Stomach (tissue), 9 donors: ENCODE results near the gene FARS2. TPM values are rescaled to one million over a fixed set of nuclear protein-coding genes. Genes with fewer than 3 reads are reported as not detected.

Experiments used
- DNase-seq, 2 donors: peaks; one replicate each; pipeline versions ENCODE4 v3.0.0 to v3.0.0-alpha.2; 2013 to 2019
- H3K27ac ChIP-seq, 5 donors: fragments of 200-600 bp in 4 of 5; sonication (generic) in 4 of 5; one replicate each; pipeline ENCODE4 v1.5.1; 2013 to 2019; ENCODE audit warnings: mild to moderate bottlenecking in 1 of 5, moderate library complexity in 1 of 5
- H3K27me3 ChIP-seq, 3 donors: fragments of 200-600 bp; sonication (generic); one replicate each; pipeline ENCODE4 v1.5.1; 2017 to 2019; ENCODE audit warnings: mixed run types in 1 of 3
- H3K36me3 ChIP-seq, 4 donors: fragments of 200-600 bp; sonication (generic); 1 replicate in 3 of 4; 2 replicates in 1 of 4; pipeline ENCODE4 v1.5.1; 2016 to 2019
- H3K4me1 ChIP-seq, 4 donors: fragments of 200-600 bp; sonication (generic); one replicate each; pipeline ENCODE4 v1.5.1; 2016 to 2019
- H3K4me3 ChIP-seq, 4 donors: fragments of 200-600 bp; sonication (generic) in 3 of 4; one replicate each; pipeline ENCODE4 v1.5.1; 2016 to 2019; ENCODE audit warnings: mild to moderate bottlenecking in 1 of 4
- H3K9me3 ChIP-seq, 4 donors: fragments of 200-600 bp; sonication (generic); one replicate each; pipeline ENCODE4 v1.5.1; 2016 to 2019
- EP300 ChIP-seq: sonication (generic); formaldehyde crosslinking; IDR thresholded peaks from one replicate; pipeline ENCODE4 v1.6.1; 2017; ENCODE audit warnings: antibody characterized with exemption
- POLR2A ChIP-seq, 4 donors: fragments of 450-650 bp; IDR thresholded peaks; one replicate each; pipeline ENCODE4 v1.6.1; 2016; ENCODE audit warnings: antibody characterized with exemption in 4 of 4, control low read depth in 2 of 4, mild to moderate bottlenecking in 1 of 4, moderate library complexity in 1 of 4
- POLR2AphosphoS5 ChIP-seq, 3 donors: sonication (generic); formaldehyde crosslinking; IDR thresholded peaks; one replicate each; pipeline ENCODE4 v1.6.1; 2016; ENCODE audit warnings: antibody characterized with exemption in 3 of 3
- WGBS, 5 donors: extraction: QIAGEN DNeasy Blood & Tissue Kit in 3 of 5; methylation state at CpG; one replicate each; pipeline versions ENCODE4 v1.1.5 to v1.1.7; 2013 to 2018; 5-methylcytosine and 5-hydroxymethylcytosine counted together
- intact Hi-C: fragments of 100-400 bp; cut with DNase I; formaldehyde crosslinking; loops from one replicate; pipeline ENCODE4 v1.15.1; 2023; ENCODE audit warnings: low total_unique reads
- polyA plus RNA-seq, 3 donors: library from polyadenylated mRNA; stranded (reverse); fragments of 200-250 nt; gene quantifications; one replicate each; pipeline ENCODE4 v1.2.3, GENCODE V29; 2013
- total RNA-seq, 5 donors: library from RNA; depleted of rRNA; stranded (reverse); fragments of >200 nt; gene quantifications; one replicate each; pipeline versions ENCODE4 v1.1.0 to v1.2.3, GENCODE V29; 2014 to 2016
- TF ChIP-seq, protein P1 (sequence below), 7 experiments: fragments of 450-650 bp in 4 of 7; fragments of 200-600 bp in 3 of 7; sonication (generic) in 3 of 7; IDR thresholded peaks; one replicate each; pipeline ENCODE4 v1.5.1; 2016 to 2019; ENCODE audit warnings: antibody characterized with exemption in 7 of 7, control low read depth in 2 of 7, mild to moderate bottlenecking in 1 of 7
- donor health status: healthy with polysubstance abuse.
- donor health status: Bipolar disorder and iron deficiency.
- donor health status: healthy.

The FARS2 gene
- total and polyA plus RNA-seq, 8 donors: 3.8 to 47.8 (median 15.9) TPM

- H3K36me3 ChIP-seq: no peaks in the 10 kb centered on the region
- H3K4me3 ChIP-seq: no peak overlapping the region
- H3K4me1 ChIP-seq: no peaks in the 10 kb centered on the region
- no peak overlapping the region for H3K27ac ChIP-seq
- no peak for DNase-seq
- WGBS, 5 donors: 79 to 88% (median 86%) methylated on average over 4 of the region's 4 CpGs
- H3K9me3 ChIP-seq: no peaks in the 10 kb centered on the region
- H3K27me3 ChIP-seq: no peaks in the 10 kb centered on the region
- intact Hi-C loops: no loop called here
- no peak for TF ChIP-seq POLR2AphosphoS5 (IDR thresholded peaks at IDR 0.05)
- TF ChIP-seq, protein P1, sequence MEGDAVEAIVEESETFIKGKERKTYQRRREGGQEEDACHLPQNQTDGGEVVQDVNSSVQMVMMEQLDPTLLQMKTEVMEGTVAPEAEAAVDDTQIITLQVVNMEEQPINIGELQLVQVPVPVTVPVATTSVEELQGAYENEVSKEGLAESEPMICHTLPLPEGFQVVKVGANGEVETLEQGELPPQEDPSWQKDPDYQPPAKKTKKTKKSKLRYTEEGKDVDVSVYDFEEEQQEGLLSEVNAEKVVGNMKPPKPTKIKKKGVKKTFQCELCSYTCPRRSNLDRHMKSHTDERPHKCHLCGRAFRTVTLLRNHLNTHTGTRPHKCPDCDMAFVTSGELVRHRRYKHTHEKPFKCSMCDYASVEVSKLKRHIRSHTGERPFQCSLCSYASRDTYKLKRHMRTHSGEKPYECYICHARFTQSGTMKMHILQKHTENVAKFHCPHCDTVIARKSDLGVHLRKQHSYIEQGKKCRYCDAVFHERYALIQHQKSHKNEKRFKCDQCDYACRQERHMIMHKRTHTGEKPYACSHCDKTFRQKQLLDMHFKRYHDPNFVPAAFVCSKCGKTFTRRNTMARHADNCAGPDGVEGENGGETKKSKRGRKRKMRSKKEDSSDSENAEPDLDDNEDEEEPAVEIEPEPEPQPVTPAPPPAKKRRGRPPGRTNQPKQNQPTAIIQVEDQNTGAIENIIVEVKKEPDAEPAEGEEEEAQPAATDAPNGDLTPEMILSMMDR (IDR thresholded peaks at IDR 0.05): no peak
- TF ChIP-seq POLR2A (IDR thresholded peaks at IDR 0.05): no peak
- no peak for TF ChIP-seq EP300
Measured at GRCh38 chr6:5606546-5606945, 345.2 kb downstream of the FARS2 start.

- intact Hi-C loops: no loop called here
- no peak for DNase-seq
- Histone ChIP-seq H3K27me3 (no peaks in the 10 kb centered on the region), H3K9me3 (no peaks in the 10 kb centered on the region), H3K4me3 (no peak overlapping the region), H3K4me1 (no peaks in the 10 kb centered on the region), H3K27ac (no peak overlapping the region), H3K36me3 (peaks cover 0 to 12% (median 7%) of the 10 kb centered on the region in 4 donors)
- no peak for TF ChIP-seq POLR2A (IDR thresholded peaks at IDR 0.05)
- TF ChIP-seq, protein P1 (IDR thresholded peaks at IDR 0.05): no peak
- TF ChIP-seq POLR2AphosphoS5 (IDR thresholded peaks at IDR 0.05): no peak
- TF ChIP-seq EP300: no peak
- 91 to 95% (median 94%) methylated on average over 8 of the region's 8 CpGs for WGBS, 5 donors
Measured at GRCh38 chr6:5610640-5611039, 349.3 kb downstream of the FARS2 start.

DNA sequence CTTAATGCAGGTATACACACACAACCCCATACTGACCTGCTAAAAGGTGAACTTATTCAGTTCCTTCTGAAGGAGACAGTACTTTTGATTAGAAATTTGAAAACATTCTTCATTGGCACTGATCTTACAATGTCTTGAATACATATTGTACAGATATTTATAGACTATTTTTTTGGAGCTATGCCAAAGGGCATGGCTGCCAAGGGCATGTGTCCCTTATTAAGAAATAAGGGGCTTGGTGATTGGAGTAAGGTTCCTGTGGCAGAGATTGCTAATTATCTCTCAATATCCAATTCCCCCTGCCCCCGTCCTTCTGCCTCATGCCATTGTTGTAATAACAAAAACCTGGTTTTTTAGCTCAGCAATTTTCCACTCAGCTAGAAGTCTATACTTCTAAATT lies 355.9 kb downstream of the FARS2 start:
- no peak for DNase-seq
- no peaks in the 10 kb centered on the region for H3K4me1 ChIP-seq
- no peaks in the 10 kb centered on the region for H3K9me3 ChIP-seq
- no peak overlapping the region for H3K4me3 ChIP-seq
- no peak overlapping the region for H3K27ac ChIP-seq
- H3K27me3 ChIP-seq: no peaks in the 10 kb centered on the region
- TF ChIP-seq EP300: no peak
- TF ChIP-seq, protein P1 (IDR thresholded peaks at IDR 0.05): no peak
- no peak for TF ChIP-seq POLR2AphosphoS5 (IDR thresholded peaks at IDR 0.05)
- no peak for TF ChIP-seq POLR2A (IDR thresholded peaks at IDR 0.05)
- intact Hi-C loops: no loop called here
- WGBS, 5 donors: 98 to 100% (median 100%) methylated on average over 1 of the region's 1 CpG
- H3K36me3 ChIP-seq: peaks cover 0 to 24% (median 7%) of the 10 kb centered on the region in 4 donors

DNA sequence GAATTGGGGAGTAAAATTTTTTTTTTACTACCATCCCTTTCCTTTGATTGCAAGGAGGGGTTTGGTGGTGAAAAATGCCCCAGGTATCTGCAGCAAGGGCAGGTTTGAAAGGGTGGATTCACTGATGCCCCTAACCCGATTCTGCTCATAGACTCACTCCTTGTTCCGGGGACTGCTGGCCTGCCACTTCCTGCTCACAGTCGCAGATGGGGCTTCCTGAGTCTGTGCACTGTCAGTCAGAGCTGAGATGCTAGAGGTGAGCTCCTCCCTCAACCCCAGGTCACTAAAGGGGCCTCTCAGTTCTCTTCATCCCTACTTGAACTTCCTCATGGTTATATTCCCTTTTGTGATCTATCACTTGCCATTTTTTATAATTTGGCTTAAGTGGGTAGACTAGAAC lies 357.9 kb downstream of the FARS2 start:
- no peaks in the 10 kb centered on the region for H3K27me3 ChIP-seq
- 84 to 97% (median 87%) methylated on average over 3 of the region's 3 CpGs for WGBS, 5 donors
- H3K27ac ChIP-seq: no peak overlapping the region
- peak in 1 of 2 donors; percentile 20 for DNase-seq
- intact Hi-C loops: no loop called here
- H3K4me3 ChIP-seq: no peak overlapping the region
- no peaks in the 10 kb centered on the region for H3K9me3 ChIP-seq
- TF ChIP-seq EP300 (no peak), POLR2AphosphoS5 (IDR thresholded peaks at IDR 0.05) (no peak), POLR2A (IDR thresholded peaks at IDR 0.05) (no peak)
- TF ChIP-seq, protein P1 (IDR thresholded peaks at IDR 0.05): no peak
- no peaks in the 10 kb centered on the region for H3K4me1 ChIP-seq
- H3K36me3 ChIP-seq: peaks cover 0 to 17% (median 0%) of the 10 kb centered on the region in 4 donors
